Lung (tissue), 12 donors: ENCODE data around the gene DERA. TPM values are rescaled to one million over a fixed set of nuclear protein-coding genes. Genes with fewer than 3 reads are reported as not detected.

Experiments used
- ATAC-seq: fragments of 200-7000 bp; cut with Tn5 transposase; one replicate; pipeline ENCODE4 v1.9.1; 2020; ENCODE audit warnings: moderate number of reproducible peaks; ENCODE audit not compliant: insufficient read depth, low FRiP score
- DNase-seq, 3 donors: peaks; one replicate each; pipeline ENCODE4 v3.0.0-alpha.2; 2013 to 2017
- H3K27ac ChIP-seq, 2 donors: one replicate each; pipeline ENCODE4 v1.5.1; 2013; ENCODE audit warnings: mild to moderate bottlenecking in 2 of 2, moderate library complexity in 2 of 2, control low read depth in 1 of 2, inconsistent platforms in 1 of 2, low read depth in 1 of 2, low read length in 1 of 2
- H3K27me3 ChIP-seq, 3 donors: one replicate each; pipeline ENCODE4 v1.5.1; 2013; ENCODE audit warnings: low read length in 2 of 3; ENCODE audit not compliant: control insufficient read depth in 3 of 3, insufficient read depth in 3 of 3
- H3K36me3 ChIP-seq, 4 donors: one replicate each; pipeline ENCODE4 v1.5.1; 2013; ENCODE audit warnings: low read length in 4 of 4, mild to moderate bottlenecking in 1 of 4, moderate library complexity in 1 of 4; ENCODE audit not compliant: control insufficient read depth in 4 of 4, insufficient read depth in 4 of 4
- H3K4me1 ChIP-seq, 5 donors: one replicate each; pipeline ENCODE4 v1.5.1; 2013; ENCODE audit warnings: low read length in 5 of 5, mild to moderate bottlenecking in 2 of 5, moderate library complexity in 1 of 5; ENCODE audit not compliant: control insufficient read depth in 5 of 5, insufficient read depth in 5 of 5
- H3K4me3 ChIP-seq: one replicate; pipeline ENCODE4 v1.5.1; 2013; ENCODE audit warnings: mild to moderate bottlenecking, control low read depth, moderate library complexity
- H3K9ac ChIP-seq, 2 donors: one replicate each; pipeline ENCODE4 v1.5.1; 2013; ENCODE audit warnings: low read length in 2 of 2, control low read depth in 1 of 2; ENCODE audit not compliant: insufficient read depth in 1 of 2
- H3K9me3 ChIP-seq, 4 donors: one replicate each; pipeline ENCODE4 v1.5.1; 2013; ENCODE audit warnings: low read length in 3 of 4, mild to moderate bottlenecking in 1 of 4, moderate library complexity in 1 of 4; ENCODE audit not compliant: control insufficient read depth in 4 of 4, insufficient read depth in 3 of 4
- WGBS, 2 donors: extraction: QIAGEN DNeasy Blood & Tissue Kit; methylation state at CpG; one replicate each; pipeline ENCODE4 v1.1.7; 2013; 5-methylcytosine and 5-hydroxymethylcytosine counted together
- polyA plus RNA-seq, 2 donors: library from polyadenylated mRNA; stranded (reverse); fragments of 200-250 nt; gene quantifications; one replicate each; pipeline ENCODE4 v1.2.1, GENCODE V29; 2013
- total RNA-seq, 2 donors: library from RNA; depleted of rRNA in 1 of 2; stranded (reverse); fragments of >200 nt in 1 of 2; gene quantifications; one replicate each; pipeline ENCODE4 v1.2.1, GENCODE V29; 2014 to 2021
- TF ChIP-seq, protein P1 (sequence below): IDR thresholded peaks from 2 replicates; pipeline ENCODE4 v1.5.1; 2012; ENCODE audit warnings: mild to moderate bottlenecking; ENCODE audit errors: control extremely low read depth, extremely low read depth
- donor health status: control.
- donor health status: control.
- donor health status: Bipolar disorder and iron deficiency.
- donor health status: healthy.
- donor health status: DM: yes; HTN: yes; CAD: no.

The DERA gene
- total and polyA plus RNA-seq, 4 donors: 31.0 to 44.2 (median 34.8) TPM

DNA sequence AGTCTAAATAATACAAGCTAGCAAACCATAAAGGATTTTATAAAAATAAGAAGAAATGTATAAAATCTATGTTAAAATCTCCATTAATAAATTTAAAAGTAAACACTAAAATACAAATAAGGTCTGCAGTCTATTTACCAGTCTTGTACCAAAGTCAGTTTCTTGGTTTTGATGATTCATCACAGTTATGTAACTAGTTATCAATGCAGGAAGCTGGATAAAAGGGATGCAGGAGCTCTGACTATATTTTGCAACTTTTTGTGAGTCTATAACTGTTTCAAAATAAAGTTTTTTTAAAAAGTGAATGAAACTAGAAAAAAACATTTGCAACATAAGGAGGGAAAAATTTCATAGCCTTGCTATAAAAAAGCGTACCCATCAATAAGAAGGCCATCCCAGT lies 151.5 kb downstream of the DERA start:
- Histone ChIP-seq H3K9me3 (no peaks in the 10 kb centered on the region), H3K4me1 (no peaks in the 10 kb centered on the region), H3K27me3 (no peaks in the 10 kb centered on the region), H3K27ac (no peak overlapping the region), H3K36me3 (no peaks in the 10 kb centered on the region), H3K4me3 (no peak overlapping the region), H3K9ac (no peak overlapping the region)
- ATAC-seq: no peak
- TF ChIP-seq, protein P1, sequence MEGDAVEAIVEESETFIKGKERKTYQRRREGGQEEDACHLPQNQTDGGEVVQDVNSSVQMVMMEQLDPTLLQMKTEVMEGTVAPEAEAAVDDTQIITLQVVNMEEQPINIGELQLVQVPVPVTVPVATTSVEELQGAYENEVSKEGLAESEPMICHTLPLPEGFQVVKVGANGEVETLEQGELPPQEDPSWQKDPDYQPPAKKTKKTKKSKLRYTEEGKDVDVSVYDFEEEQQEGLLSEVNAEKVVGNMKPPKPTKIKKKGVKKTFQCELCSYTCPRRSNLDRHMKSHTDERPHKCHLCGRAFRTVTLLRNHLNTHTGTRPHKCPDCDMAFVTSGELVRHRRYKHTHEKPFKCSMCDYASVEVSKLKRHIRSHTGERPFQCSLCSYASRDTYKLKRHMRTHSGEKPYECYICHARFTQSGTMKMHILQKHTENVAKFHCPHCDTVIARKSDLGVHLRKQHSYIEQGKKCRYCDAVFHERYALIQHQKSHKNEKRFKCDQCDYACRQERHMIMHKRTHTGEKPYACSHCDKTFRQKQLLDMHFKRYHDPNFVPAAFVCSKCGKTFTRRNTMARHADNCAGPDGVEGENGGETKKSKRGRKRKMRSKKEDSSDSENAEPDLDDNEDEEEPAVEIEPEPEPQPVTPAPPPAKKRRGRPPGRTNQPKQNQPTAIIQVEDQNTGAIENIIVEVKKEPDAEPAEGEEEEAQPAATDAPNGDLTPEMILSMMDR: no peak
- no peak for DNase-seq
- 77 to 94% methylated on average over 1 of the region's 1 CpG for WGBS, 2 donors

DNA sequence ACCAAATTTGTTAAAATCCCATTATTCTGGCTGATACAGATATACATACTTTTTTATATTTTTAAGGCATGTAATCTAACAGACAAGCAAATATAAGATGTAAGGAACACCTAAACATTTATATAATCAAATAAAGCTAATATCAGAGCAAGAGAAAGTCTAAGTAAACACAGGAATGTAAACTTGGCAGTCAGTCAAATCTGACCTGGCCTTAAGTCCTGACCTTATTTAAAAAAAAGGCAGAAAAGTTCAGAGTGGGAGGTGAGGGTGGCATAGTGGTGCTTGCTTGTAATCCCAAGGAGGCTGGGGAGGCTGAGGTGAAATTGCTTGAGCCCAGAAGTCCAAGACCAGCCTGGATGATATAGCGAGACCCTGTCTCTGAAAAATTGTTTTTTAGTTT lies 152.6 kb downstream of the DERA start:
- 97 to 98% methylated on average over 1 of the region's 1 CpG for WGBS, 2 donors
- Histone ChIP-seq H3K4me1 (no peaks in the 10 kb centered on the region), H3K36me3 (no peaks in the 10 kb centered on the region), H3K9ac (no peak overlapping the region), H3K4me3 (no peak overlapping the region), H3K9me3 (no peaks in the 10 kb centered on the region), H3K27me3 (no peaks in the 10 kb centered on the region), H3K27ac (no peak overlapping the region)
- ATAC-seq: no peak
- DNase-seq: no peak
- TF ChIP-seq, protein P1: no peak

DNA sequence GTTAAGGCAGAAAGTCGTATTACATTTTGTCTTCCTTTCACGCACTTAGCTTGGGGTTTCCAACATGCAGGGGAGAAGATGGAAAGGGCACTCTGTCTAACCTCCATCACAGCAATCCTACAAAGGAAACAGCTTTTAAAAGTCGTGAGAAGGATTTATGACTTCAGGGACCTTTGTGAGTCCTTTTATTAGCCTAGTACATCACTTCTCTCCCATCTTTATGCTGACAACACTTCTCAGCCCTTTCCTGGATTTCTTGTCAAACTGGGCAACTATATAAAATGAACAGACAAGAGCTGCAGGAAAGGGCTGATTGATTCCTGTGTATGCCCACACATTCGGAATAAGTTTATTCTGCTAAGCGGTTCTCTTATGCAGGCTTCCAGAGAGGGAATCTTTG lies 159.0 kb downstream of the DERA start:
- Histone ChIP-seq H3K36me3 (no peaks in the 10 kb centered on the region), H3K4me1 (no peaks in the 10 kb centered on the region), H3K27me3 (no peaks in the 10 kb centered on the region), H3K4me3 (no peak overlapping the region), H3K9ac (no peak overlapping the region), H3K9me3 (no peaks in the 10 kb centered on the region), H3K27ac (no peak overlapping the region)
- no peak for ATAC-seq
- WGBS, 2 donors: 43 to 47% methylated on average over 5 of the region's 5 CpGs
- TF ChIP-seq, protein P1: no peak
- no peak for DNase-seq

- Histone ChIP-seq H3K9me3 (no peaks in the 10 kb centered on the region), H3K27me3 (no peaks in the 10 kb centered on the region), H3K9ac (no peak overlapping the region), H3K36me3 (no peaks in the 10 kb centered on the region), H3K4me3 (no peak overlapping the region), H3K4me1 (no peaks in the 10 kb centered on the region), H3K27ac (no peak overlapping the region)
- TF ChIP-seq, protein P1: no peak
- 75 to 82% methylated on average over 2 of the region's 2 CpGs for WGBS, 2 donors
- ATAC-seq (no peak), DNase-seq (no peak)
These were observed 161.5 kb downstream of the DERA start for GRCh38 chr12:16072678-16073077.
